ENCODE results near the gene DUSP15. TPM values are rescaled to one million over a fixed set of nuclear protein-coding genes. Genes with fewer than 3 reads are reported as not detected.

DUSP15 gene
- 1.6 and 2.5 TPM in 2 replicates for total RNA-seq

GRCh38 chr20:31869942-31870725 is at the start of gene DUSP15, which contains the start of gene TTLL9:
TSS of gene DUSP15 (minus strand) at chr20:31870527. CDS start at chr20:31870337, 190 bp downstream.
TSS of gene TTLL9 (plus strand) at chr20:31870634. CDS start at chr20:31871127, 493 bp downstream.

GRCh38 chr20:31845300-31845863 is 24.9 kb downstream of the DUSP15 start, which contains the start of gene FOXS1:
TSS of gene FOXS1 (minus strand) at chr20:31845604. CDS start at chr20:31845542, 62 bp downstream.

GRCh38 chr20:31819083-31819784 is 51.1 kb downstream of the DUSP15 start, which contains the start of gene MYLK2:
TSS of gene MYLK2 (plus strand) at chr20:31819356. CDS start at chr20:31819581, 225 bp downstream.

Other genes with a start within 250 kb of the DUSP15 start
- gene COX4I2, start 232.6 kb downstream of the DUSP15 start, total RNA-seq, result not detected in 2 replicates
- 75.4 and 101 TPM in 2 replicates for gene BCL2L1, start 147.7 kb downstream of the DUSP15 start, total RNA-seq
- 37.1 and 41.0 TPM in 2 replicates for gene TPX2, start 131.2 kb downstream of the DUSP15 start, total RNA-seq
- gene MYLK2, start 51.2 kb downstream of the DUSP15 start, total RNA-seq, result 0.13 and 0.19 TPM in 2 replicates
- 8.9 and 15.7 TPM in 2 replicates for gene FOXS1, start 24.9 kb downstream of the DUSP15 start, total RNA-seq
- gene TTLL9, start 107 bp upstream of the DUSP15 start, total RNA-seq, result 0.06 and 0.13 TPM in 2 replicates
- 4.8 and 5.3 TPM in 2 replicates for gene PDRG1, start 81.5 kb upstream of the DUSP15 start, total RNA-seq
- not detected in 2 replicates for gene XKR7, start 97.6 kb upstream of the DUSP15 start, total RNA-seq
- 0.37 and 0.53 TPM in 2 replicates for gene CCM2L, start 139.9 kb upstream of the DUSP15 start, total RNA-seq
- not detected in 2 replicates for gene HCK, start 181.7 kb upstream of the DUSP15 start, total RNA-seq
- 24.3 TPM in 2 replicates for gene TM9SF4, start 239.2 kb upstream of the DUSP15 start, total RNA-seq